GM12801 (cell line): ENCODE measurements around the gene LAMB3.

ENCODE experiments used
- CTCF ChIP-seq: IDR thresholded peaks from one replicate; pipeline ENCODE4 v1.5.1; 2011; ENCODE audit warnings: control low read depth; ENCODE audit not compliant: insufficient read length; ENCODE audit errors: extremely low read depth

Gene LAMB3

GRCh38 chr1:209585672-209586071, 66.6 kb downstream of the LAMB3 start:
- TF ChIP-seq CTCF = no peak

- no peak for TF ChIP-seq CTCF
Observed at GRCh38 chr1:209585197-209585596, 67.0 kb downstream of the LAMB3 start.

GRCh38 chr1:209584231-209584672, 68.0 kb downstream of the LAMB3 start:
- no peak for TF ChIP-seq CTCF

- TF ChIP-seq CTCF = no peak
Observed at GRCh38 chr1:209583408-209583807, 68.8 kb downstream of the LAMB3 start, which contains the start of gene CAMK1G. CAMK1G (plus strand) TSS chr1:209583714; CDS start chr1:209594984, 11,270 bp downstream.

- no peak for TF ChIP-seq CTCF
Observed at GRCh38 chr1:209580577-209580976, 71.6 kb downstream of the LAMB3 start.

- no peak for TF ChIP-seq CTCF
Observed at GRCh38 chr1:209577346-209577745, 74.9 kb downstream of the LAMB3 start.

- TF ChIP-seq CTCF = peak; percentile 92
Observed at GRCh38 chr1:209576392-209577197, 75.6 kb downstream of the LAMB3 start.
